HG03439 (cell line): ENCODE measurements around the gene MPPE1.
A peak's percentile ranks its signal among the peaks of the same experiment; 100 is the strongest.
"Not testable (repeated sequence)": the region's sequence is repeated elsewhere in the genome, so short reads cannot be mapped to it uniquely, and the experiment has no call there.

Experiments used
- ATAC-seq: cut with Tn5 transposase; IDR thresholded peaks from one replicate; pipeline ENCODE4 v1.9.1; 2021; ENCODE audit warnings: mild to moderate bottlenecking, moderate library complexity; ENCODE audit not compliant: unreplicated experiment

MPPE1 gene

GRCh38 chr18:11859282-11859830 is 48.8 kb downstream of the MPPE1 start:
- ATAC-seq, result no peak

DNA sequence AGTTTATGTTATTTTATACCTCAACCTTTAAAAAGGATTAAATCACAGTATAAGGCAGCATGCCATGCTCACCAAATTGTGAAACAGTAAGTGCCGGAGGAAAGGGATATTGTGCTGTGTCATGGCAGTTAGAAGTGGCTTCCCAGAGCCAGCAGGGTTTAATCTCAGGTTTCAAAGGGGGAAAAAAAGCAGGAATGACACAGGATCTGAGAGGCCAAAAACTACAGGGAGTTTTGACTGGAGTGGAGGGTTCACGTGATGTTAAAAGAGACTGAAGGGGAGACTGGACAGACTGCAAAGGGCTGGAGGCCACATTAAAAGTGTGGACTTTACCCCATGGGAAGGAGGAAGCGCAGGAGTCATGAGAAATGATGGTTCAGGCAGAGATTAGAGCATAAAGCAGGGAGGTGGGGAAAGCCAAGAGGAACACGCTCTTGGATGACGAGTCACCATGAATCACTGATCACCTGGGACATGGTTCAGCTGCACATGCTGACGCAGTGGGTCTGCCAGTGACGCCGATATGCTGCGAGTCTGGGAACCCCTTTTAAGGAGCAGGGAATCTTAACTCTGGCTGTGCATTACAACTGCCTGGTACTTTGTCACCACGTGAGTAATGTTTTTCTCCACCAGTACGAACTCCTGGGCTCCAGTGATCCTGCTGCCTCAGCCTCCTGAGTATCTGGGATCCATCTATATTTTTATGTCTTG is 50.8 kb downstream of the MPPE1 start:
- ATAC-seq, result no peak

- not testable (repeated sequence) for ATAC-seq
Measured at GRCh38 chr18:11854554-11854953, 53.6 kb downstream of the MPPE1 start.

DNA sequence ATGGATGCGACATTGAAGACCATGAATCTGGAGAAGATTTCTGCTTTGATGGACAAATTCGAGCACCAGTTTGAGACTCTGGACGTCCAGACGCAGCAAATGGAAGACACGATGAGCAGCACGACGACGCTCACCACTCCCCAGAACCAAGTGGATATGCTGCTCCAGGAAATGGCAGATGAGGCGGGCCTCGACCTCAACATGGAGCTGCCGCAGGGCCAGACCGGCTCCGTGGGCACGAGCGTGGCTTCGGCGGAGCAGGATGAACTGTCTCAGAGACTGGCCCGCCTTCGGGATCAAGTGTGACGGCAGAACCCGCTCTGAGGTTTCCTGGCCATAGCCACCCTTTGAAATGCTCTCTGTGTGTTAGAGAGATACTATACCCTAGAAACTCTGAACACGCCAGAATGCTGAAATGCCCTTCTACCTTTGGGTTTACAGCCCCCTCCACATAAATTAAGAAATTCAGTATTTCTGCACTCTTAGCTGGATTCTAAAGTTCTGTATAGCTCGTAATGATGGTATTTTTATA is 56.2 kb downstream of the MPPE1 start:
- peak; percentile 32 for ATAC-seq

DNA sequence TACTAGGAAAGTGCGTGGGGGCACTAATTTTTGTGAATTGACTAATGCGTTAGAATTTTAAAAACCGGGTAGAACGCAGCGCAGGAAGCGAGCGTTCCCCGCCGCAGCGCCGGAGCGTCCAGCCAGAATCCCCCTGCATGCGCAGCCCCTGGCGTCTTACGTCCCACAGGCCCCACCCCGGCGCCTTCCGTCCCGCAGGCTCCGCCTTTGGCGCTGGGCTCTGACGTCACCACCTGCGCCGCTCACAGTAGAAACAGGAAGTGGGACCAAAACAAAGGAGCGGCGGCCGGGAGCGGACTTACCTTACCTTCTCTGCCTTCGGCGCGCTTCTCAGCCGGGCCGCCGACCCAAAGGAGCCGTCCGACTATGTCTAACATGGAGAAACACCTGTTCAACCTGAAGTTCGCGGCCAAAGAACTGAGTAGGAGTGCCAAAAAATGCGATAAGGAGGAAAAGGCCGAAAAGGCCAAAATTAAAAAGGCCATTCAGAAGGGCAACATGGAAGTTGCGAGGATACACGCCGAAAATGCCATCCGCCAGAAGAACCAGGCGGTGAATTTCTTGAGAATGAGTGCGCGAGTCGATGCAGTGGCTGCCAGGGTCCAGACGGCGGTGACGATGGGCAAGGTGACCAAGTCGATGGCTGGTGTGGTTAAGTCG is 56.8 kb downstream of the MPPE1 start, which contains the start of gene CHMP1B:
CHMP1B (plus strand) TSS at position 268 of the 660 bp plus-strand sequence; CDS start at position 367, 99 bp downstream.
- peak; percentile 94 for ATAC-seq

DNA sequence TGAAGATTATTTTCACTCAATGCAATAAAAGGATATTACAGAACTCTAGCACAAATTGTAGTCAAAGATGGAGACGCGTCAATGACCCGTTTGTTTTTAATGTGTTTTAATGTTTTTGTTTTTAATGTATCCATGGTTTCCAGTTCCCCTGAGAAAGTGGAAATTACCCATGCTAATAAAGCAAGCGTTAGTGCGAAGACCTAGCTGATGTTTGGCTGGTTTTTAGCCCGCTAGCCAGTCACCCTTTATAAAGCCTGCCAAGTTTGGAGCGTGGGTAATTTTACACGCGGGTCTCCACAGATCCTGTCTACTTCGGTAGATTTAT is 57.3 kb downstream of the MPPE1 start:
- ATAC-seq, result peak; percentile 39

DNA sequence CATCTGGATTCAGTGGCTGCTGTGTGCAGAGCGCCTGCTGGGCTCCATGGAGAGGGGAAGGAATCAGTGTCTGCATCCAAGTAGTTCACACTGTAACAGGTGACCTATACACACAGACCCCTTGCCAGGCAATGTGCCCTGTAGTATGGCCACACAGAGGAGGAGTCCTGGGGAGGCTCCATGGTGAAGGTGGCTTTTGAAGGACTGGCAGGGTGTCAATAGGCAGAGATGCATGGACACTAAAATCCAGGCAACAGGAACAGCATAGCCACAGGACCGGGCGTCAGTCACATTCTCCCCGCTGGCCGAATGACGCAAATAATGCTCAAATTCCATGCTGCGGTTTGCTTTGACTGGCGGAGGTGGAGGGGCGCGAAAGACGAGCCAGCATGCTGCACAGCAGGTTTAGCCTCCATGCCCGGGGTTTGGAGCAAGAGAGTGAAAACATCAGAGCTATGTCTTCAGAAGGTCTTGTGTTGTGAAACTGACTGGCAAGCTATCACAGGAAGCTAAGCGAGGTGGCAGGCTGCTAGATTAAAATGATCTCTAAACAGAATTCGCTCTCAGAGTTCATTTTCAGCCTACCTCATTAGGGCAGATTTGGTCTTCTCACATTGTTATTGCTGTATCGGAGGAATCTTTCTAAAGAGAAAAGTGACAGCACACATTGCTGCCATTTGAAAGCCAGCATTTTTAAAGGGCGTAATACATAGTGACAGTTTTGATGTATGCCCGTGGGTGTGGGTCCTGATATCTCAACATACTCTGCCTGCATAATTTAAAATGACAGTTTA is 58.1 kb downstream of the MPPE1 start:
- no peak for ATAC-seq

- no peak for ATAC-seq
Measured at GRCh38 chr18:11849279-11849678, 58.8 kb downstream of the MPPE1 start.

DNA sequence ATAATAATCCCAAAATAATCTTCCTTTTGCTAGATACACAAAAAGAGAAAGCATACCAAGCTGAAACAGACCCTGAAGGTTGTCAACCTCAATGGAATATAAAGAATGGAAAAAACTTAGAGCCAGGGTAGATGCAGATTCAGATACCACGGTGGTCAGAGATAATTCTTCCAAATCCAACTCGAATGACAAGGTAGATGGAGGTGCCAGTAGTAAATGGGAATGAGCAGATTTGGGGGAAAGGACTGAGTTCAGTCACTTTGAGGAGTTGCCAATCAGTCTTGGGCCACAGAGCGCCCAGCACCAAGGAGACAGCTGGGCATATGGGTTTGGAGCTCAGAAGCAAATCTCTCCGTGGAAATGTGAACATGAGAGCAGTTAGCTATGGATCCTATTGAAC is 60.3 kb downstream of the MPPE1 start:
- ATAC-seq, result no peak

- ATAC-seq, result no peak
Measured at GRCh38 chr18:11845654-11846053, 62.5 kb downstream of the MPPE1 start.

- no peak for ATAC-seq
Measured at GRCh38 chr18:11844436-11844835, 63.7 kb downstream of the MPPE1 start.

DNA sequence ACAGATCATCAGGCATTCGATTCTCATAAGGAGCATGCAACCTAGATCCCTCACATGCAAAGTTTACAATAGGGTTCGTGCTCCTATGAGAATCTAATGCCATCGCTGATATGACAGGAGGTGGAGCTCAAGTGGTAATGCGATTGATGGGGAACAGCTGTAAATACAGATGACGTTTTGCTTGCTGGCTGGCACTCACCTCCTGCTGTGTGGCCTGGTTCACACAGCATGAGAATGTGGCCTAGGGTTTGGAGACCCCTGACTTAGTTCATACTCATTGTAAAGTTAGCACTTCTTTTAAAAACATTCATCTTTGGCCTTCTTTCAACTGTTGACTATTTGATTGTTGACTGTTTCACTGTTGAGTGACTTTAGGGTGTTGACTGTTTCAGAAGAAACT is 65.6 kb downstream of the MPPE1 start:
- ATAC-seq, result no peak

DNA sequence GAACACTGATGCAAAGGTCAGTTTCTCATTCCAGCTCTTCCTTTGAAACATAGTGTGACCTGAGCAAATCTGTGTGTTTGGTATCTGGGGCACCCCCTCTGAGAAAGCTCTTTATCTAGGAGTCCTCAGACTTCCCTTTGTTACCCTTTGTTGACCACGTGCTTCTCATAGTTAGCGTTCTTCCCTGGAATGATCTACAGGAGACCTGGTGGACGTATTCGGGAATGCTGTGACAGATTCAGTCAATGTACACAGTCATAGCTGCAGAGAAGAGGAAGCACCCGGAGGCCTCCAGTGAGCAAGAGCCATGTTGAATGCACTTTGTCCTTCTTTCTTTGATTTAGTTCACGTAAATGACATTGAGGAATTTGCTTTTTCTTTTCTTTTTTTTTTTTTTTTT is 67.6 kb downstream of the MPPE1 start:
- no peak for ATAC-seq

DNA sequence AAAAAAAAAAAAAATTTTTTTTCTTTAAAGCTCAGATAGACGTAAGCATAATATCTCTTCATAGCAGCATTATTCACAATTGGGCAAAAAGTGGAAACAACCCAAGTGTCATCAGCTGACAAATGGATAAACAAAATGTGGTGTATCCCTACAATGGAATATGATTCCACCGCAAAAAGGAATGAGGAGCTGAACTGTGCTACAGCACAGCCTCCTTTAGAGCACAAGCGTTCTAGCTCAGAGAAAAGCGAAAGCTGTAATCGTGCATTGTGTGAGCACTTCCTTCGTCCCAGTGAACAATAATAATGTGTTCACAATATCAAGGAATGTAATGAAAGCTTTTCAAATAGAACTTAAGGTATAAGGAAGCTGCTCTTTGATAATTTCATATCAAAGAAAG is 68.6 kb downstream of the MPPE1 start:
- no peak for ATAC-seq

DNA sequence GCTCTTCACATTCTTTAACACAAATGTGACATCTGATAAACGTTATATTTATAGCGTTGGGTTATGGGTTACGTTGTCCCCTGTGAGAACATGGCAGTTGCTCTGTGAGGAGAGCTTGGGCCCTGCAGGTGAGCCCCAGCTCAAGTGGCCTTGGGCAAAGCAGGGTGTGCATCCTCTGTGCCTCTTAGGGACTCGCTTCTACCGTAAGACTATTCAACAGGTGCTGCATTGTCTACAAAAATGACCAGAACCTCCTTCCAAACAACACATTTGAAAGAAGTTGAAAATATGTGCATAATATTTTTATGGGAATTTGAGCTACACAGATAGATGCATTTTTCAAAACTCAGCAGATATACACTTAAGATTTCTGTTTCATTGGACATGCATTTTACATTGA is 73.3 kb downstream of the MPPE1 start:
- ATAC-seq, result no peak
